Measurements from ENCODE around the gene NRDE2.

The NRDE2 gene

DNA sequence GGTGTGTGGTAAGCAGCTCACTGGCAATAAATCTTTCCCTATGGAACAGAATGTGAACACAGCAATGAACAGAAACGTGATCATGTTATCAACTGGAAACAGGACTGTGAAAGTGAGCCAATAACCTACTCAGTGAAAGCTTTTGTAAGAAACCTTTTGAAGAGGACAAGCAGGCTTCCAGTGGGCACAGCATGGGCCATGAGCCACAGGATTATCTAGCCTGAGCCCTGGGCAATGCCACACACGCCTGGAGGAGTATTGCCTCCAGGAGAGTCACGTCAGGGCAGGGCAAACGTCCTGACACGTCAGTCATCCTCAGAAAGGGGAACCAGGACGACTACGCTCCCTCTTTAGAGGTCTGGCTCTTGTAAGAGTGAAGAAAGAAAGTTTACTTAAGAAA, 32.3 kb downstream of the NRDE2 start:
- no peak for DNase-seq (ENCODE audit: low read depth, low spot score)

DNA sequence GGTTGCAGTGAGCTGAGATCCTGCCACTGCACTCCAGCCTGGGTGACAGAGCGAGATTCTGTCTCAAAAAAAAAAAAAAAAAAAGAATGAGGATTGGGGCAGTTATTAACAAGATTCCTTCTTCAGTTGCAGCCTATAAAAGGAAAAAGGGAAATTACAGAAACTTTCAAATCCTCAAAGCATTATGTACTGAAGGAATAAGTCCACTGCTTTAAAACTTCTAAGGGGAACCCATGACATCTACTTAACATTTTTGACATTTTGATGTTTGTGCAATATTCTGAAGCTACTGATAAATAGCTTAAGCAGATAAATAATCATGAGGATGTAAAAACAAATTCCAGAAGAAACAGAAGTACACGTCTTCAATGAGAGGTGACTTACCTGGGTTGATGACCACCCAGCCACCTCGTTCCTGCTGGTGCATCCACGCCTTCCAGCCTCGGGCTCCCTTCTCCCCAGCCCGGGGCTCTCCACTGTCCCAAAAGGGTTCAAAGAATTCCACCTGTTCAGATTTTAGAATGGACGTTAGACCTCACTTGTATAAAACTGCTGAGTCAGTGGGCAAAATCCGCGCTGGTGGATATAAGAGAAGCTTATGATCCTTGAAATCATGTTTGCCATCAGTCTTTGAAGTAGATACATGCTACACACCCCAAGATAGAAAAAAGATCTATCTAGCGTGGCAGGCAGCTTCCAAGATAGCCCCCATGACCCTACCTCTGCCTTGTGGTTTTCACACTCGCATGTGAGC, 33.7 kb downstream of the NRDE2 start:
- no peak for DNase-seq (ENCODE audit: low read depth, low spot score)

DNA sequence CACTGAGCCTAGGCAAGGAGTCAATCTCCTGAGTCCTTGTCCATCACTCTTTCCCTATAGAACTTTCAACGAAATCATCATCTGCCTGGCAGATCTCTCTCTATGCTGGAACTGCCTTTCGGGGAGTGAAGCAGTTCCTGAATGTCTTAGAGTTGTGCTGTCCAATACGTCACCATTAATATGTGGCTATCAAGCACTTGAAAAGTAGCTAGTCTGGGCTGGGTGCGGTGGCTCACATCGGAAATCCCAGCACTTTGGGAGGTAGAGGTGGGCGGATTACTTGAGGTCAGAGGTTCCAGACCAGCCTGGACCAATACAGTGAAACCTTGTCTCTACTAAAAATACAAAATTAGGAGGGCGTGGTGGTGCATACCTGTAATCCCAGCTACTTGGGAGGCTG, 35.1 kb downstream of the NRDE2 start:
- DNase-seq (ENCODE audit: low read depth, low spot score), result no peak

DNA sequence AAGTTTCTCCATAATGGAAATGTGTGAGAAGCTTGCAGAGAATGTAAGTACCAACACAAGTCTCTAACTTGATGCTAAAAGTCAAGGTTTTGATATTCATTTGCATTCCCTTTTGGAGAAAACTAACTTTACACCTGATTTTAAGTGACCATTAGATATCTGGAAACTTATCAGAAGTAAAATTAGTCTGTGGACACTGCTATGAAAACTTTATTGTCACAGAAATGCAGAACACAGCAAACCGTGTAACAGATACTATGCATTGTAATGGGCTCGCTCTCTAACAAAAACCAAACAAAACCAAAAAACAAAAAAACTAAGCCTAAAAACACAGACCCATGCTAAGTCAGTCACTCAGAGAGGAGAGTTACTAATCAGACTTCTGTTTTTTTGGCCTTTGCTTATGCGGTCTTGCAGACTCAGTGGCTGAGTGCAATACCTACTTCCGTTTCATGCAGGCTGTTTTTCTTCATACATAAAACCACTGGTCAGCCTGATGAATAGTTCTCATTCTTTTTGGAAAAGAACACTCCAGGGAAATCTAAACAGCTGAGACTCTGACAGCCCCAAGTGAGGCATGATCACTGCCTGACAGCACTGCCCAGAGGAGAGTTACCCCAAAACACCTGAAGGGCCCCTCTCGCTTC, 35.7 kb downstream of the NRDE2 start:
- DNase-seq (ENCODE audit: low read depth, low spot score), result no peak

DNA sequence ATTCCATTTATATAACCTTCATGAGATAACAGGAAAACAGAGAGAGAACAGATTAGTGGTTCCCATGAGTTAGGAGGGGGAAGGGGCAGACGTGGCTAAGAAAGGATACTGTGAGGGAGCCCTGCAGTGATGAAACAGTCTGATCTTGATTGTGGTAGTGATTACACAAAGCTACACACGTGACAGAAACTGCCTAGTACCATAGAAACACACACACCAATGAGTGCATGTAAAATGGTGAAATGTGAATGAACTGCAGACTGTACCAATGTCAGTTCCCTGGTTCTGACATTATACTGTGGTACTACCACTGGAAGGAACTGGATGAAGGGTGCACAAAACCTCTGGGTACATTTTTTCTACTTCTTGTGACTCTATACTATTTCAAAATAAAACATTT, 36.9 kb downstream of the NRDE2 start:
- no peak for DNase-seq (ENCODE audit: low read depth, low spot score)

DNA sequence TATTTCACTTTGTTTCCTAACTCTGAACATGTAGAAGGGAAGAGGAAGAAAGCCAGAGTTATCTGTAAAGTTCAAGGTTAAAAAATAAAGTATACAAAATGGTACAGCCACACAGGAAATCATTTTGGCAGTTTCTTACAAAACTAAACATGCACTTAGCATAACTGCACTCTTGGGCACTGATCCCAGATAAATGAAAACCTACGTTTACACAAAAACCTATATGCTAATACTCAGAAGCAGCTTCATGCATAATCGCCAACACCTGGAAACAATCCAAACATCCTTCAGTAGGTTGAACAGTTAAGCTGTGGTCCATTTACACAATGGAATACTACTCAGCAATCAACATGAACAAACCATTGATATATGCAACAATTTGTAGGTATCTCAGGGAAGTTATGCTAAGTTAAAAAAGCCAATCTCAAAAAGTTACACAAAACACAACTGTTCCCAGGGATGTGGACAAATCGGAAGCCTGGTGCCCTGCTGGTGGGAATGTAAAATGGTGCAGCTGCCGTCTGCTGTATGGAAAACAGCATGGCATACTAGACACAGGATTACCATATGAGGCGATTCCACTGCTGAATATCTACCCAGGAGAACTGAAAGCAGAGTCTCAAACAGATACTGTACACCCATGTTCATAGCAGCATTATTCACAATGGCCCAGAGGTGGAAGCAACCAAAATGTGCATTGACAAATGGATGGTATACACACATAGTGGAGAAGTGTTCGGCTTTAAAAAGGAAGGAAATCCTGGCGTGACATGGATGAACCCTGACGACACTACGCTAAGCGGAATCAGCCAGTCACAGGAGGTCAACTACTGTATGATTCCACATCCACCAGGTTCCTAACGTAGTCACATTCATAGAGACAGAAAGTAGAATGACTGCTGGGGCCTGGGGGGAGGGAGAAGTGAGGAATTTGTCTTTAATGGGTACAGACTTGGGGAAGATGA, 37.7 kb downstream of the NRDE2 start:
- no peak for DNase-seq (ENCODE audit: low read depth, low spot score)

DNA sequence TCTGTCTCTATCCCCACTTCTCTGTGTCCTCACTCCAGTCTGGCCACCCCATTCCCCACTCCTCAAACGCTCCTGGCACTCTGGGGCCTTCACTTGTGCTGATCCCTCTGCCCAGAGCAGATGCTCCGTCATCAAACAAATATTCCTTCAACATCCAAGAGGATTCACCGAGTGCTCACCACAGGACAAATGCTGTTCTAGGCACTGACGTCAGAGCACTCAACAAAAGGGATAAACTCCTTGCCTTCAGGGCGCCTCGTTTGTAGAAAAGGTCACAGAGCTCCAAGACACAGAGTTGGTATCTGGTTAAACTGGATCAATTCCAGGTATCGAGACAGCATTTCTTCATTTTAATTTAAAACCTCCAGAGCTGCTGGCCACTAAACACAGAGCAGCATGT, 40.0 kb downstream of the NRDE2 start:
- no peak for DNase-seq (ENCODE audit: low read depth, low spot score)

DNA sequence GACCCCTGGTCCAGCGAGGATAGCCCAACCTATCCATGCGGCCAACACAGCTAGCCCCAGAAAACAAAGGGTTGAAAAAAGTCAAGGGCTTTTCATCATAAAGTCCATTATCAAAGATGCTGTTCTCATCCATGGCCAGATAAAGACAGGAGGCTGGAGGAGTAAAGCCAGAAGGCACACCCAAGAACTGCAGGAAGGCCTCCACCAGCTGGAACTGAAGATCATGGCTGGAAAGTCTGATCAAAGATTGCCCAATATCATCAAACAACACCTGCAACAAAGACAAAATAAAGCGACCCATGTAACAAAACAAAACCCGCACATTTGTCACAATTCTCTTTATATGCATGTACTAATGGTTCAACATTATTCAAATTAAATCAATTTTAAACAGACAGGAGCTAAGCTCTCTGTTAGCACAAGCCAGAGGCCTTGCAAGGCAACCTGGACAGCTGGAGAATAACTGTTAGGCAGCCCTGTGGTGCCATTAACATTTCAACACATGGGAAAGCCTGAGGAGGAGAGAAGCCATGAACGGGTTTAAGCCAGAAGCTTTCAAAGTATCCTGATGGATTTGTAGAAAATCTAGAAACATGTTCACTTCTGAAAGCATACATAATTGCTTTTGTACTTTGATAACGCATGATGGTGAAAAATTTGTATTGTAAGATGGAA, 41.3 kb downstream of the NRDE2 start:
- no peak for DNase-seq (ENCODE audit: low read depth, low spot score)

DNA sequence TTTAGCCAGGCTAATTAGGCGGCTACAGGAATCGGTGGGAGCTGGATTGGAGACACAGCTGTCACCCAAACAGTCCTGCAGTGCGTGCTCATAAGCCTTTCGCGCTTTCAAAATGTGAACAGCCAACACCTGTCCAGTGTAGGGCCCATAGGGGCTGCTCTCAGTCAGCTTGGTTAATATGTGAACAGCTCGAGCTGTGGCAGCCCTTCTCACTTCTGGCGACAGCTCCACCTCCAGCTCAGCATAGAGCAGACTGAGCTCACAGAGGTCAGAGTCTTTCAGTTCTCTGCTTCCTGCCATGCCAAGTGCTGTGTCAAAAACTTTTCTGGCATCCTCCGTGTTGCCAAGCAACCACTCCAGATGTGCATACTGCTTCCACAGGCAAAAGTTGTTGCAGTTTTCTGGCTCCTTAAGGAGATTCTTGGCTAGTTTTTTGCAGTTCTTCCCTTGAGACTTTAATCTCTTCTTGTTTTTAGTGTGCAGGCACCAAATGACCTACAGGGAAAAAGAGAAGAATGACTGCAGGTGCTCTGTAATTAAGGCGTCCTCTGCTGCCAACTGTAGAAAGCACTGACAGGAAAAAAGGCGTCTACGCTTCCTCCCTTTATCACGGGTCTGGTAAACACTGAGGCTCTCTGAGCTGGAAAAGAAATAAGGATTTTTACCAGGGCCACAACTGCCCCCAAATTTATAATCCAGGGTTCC, 42.9 kb downstream of the NRDE2 start:
- no peak for DNase-seq (ENCODE audit: low read depth, low spot score)

DNA sequence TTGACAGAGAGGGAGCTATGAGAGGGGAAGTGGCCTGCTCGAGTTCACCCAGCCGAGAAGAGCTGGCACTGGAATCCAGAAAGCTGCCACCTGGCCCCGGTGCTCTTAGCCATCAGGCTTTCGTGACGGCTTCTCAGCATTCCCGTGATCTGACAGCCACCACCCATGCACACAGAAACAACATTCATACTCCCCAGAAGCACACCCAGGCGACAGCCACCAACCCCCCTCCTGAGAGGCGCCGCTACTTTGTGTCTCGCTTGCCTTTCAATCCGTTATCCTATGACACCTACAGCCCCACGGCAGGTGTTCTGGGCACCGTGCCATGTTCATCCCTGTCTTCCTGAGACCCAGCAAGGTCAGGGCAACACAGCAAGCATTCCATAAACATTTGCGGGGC, 44.0 kb downstream of the NRDE2 start:
- DNase-seq (ENCODE audit: low read depth, low spot score), result no peak

DNA sequence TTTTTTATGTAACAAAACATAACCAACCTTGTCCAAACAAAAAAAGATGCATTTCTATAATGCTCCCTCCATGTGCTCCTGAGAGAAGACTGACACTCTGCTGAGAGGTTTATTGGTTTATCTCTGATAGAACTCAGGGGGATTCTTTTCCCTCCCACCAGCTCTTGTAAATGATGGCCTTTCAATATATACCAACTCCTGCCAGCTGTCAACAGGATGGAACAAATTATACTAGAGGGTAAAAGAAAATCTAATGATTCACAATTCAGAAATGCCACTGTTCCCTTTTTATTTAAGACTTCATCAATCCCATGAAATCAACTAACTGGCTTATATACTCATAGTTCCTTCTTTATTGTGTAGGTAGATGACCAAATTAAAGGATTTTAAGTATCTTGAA, 50.0 kb downstream of the NRDE2 start:
- DNase-seq (ENCODE audit: low read depth, low spot score), result no peak

DNA sequence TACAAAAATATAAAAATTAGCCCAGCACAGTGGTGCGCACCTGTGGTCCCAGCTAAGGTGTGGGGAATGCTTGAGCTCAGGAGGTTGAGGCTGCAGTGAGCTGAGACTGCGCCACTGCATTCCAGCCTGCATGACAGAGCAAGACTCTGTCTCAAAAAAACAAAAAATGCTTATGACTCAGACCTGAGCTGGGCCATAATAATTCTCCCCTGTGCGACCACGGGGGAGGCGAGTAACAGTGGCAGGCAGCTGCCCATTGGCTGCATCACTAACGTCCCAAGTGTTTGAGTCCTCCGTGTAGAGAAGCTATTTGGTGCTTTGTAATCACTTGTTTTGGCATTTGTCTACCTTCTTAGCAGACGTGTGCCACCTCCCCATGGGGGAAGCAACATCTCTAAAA, 50.5 kb downstream of the NRDE2 start:
- no peak for DNase-seq (ENCODE audit: low read depth, low spot score)

DNA sequence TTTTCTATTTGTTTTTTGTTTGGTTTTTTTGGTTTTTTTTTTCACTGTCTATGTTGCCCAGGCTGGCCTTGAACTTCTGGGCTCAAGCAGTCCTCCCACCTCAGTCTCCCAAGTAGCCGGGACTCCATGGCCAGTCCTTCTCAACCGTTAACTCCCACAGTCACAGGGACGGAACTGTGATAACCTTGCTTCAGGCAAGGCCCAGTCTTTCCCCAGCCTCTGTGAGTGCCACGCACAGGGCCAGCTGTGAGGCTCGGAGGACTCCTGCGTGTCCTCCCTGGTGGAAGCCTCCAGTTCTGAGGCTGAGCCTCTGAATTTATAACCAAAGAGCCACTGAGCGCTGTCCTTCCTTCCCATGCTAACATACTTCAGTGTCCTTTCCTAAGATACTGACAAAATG, 51.6 kb downstream of the NRDE2 start:
- no peak for DNase-seq (ENCODE audit: low read depth, low spot score)

DNA sequence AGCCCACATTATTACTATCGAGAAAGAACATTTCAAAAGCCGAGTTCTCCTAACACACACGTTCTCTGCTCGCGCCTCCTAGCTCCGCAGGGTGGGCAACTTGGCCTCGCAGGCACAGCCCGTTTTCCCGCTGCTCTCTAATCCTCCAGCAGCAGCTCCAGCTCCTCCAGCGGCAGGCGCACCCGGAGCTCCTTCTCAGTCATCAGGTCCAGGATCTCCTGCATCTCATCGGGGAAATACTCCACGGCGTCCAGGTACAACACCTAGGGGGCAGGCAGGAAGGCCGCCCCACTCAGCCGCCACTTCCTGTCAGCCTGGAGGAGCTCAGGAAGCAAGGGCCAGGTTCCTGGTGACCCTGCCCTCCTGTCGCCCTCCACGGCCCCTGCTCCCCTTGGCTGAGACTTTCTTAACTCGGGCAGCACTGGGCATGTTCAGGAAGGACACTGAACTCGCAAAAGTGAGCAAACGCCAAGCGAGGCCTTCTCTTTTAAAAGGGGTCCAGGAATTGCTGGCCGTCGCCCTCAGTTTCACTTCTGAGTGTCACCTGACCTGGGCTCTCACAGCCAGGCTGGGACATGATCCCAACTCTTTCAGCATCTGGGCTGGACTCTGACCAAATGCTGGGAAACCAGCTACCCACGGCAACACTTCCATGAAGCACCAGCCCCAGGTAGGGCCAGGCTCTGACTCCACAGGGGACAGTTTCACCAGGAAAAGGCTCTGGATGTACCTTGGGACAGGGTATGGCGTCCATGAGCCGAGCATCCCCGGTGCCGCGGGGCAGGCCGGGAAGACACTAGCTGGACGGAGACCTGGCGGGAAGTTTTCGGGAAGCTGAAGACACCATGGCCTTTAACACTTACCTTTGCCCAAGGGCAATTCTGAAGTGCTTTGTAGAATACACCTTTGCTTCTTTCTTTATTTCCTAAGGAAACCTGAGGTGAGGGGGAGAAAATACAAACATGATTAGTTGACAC, 53.3 kb downstream of the NRDE2 start:
- no peak for DNase-seq (ENCODE audit: low read depth, low spot score)

DNA sequence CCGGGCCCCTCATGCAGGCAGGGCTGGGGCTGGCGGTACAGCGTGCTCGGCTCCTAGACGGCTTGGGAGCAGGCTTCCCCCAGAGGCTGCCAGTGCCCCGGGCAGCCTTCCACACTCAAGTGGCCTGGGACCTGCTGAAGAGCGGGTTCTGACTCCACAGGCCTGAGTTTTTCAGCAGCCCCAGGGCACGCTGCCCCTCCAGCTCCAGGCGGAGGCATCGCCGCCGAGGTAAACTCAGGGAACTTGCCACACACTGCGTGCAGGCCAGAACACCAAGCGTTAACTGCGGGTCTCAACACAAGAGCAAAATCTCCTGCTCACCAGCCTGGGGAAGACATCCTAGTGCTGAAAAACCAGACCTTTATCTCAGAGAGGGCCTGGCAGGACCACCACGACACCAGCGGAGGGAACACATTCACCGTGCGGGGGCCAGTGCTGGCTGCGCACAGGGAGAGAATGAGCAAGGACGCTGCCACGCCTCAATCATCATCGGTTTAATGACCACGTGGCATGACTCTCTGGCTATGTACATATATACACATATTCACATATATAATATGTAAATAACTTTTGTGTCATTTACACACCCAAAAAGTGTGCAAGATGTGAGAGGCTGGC, 54.1 kb downstream of the NRDE2 start:
- DNase-seq (ENCODE audit: low read depth, low spot score), result no peak

DNA sequence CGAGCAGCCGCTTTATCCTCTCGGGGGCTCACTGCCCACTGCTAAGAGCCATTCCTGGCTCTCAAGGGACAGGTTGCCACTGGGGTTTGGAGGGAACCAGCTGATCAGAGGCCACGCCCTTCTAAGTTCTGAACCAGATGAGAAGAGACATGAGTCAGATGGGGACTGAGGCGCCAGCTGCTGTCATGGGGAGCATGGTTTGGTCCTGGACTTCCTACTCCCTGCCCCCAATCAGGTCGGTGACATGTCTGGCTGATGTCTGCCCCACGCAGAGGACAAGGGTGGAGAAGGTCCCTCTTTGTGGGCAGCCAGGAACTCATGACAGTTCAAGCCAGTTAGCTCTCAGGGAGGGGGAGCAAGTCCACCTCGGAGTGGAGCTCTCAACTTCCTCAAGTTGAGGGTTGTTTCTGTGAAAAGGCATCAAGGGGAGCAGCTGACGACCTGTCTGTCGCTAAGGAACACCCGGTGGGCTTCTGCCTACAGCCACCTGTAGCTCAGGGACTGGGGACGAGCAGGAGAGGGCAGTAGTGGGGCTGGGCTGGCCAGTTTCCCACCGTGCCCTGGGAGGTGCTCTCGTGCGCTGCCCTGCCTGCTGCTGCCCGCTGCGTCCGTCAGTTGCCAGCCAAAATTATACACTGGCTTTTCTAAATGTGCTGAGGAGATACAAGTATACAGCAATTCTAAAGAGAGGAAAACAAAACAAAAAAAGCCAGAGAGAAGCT, 54.9 kb downstream of the NRDE2 start:
- no peak for DNase-seq (ENCODE audit: low read depth, low spot score)

DNA sequence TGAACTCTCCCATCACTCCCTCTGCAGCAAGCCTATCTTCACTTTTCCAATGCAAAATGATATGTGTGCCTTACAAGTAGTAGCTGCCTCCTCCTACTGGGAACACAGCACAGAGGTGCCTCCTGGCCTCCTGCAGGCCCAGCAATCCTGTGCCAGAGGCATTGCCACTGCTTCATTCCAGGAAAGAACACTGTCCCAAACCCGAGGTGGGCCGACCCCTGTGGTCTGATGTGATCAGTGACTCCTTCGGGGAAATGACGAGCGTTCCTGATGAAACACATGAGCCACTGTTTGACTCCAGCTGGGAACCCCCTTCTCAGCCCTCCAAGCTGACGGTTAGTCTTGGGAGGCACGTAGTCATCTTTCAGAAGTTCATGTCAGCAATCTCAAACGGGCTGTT, 55.9 kb downstream of the NRDE2 start:
- no peak for DNase-seq (ENCODE audit: low read depth, low spot score)

DNA sequence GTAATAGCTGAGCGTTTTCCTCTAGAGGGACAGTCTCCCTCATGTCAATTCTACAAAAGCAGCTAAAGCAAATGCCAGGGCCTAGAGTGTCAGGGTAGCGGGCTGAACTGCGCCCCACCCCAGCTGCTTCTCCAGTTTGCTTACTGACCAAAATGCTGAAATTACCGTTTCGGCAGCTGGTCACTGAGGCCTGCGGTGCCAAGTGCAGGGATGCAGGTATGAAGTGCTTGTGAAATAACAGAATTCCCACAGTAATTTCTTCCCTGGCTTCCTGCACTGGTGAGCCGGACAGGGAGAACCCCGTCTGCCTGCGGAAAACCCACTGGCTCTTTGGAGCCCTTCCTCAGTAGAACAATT, 56.3 kb downstream of the NRDE2 start:
- no peak for DNase-seq (ENCODE audit: low read depth, low spot score)

Measured in iPS DF 19.7 (cell line).